Activated naive CD8-positive, alpha-beta T cell treated with anti-CD3 and anti-CD28 coated beads, Interleukin-2, amount 10 ng/mL, durations not matched to agents 7 days and 5 days (primary cell): ENCODE data around the gene GREM2. TPM values are rescaled to one million over a fixed set of nuclear protein-coding genes. Genes with fewer than 3 reads are reported as not detected.

Experiments
- ATAC-seq: fragments of 150-1000 bp; cut with Tn5 transposase; one replicate; pipeline ENCODE4 v1.10.0; 2021; ENCODE audit warnings: low read depth, moderate library complexity
- POLR2A ChIA-PET: fragments of 350-600 bp; sonication (Branson Sonifier 250); formaldehyde crosslinking; loops from one replicate; lab custom pipeline; 2021; ENCODE audit warnings: antibody characterized with exemption; lab: Charles Lee
- DNase-seq: peaks from one replicate; pipeline ENCODE4 v3.0.0; 2021
- H3K27ac Mint-ChIP-seq: one replicate; pipeline ENCODE4 v1.8.0; 2022; ENCODE audit warnings: mild to moderate bottlenecking, mixed read lengths
- H3K27me3 Mint-ChIP-seq: one replicate; pipeline ENCODE4 v1.8.0; 2022; ENCODE audit warnings: mild to moderate bottlenecking, moderate library complexity, mixed read lengths
- H3K36me3 Mint-ChIP-seq: one replicate; pipeline ENCODE4 v1.8.0; 2021; ENCODE audit warnings: mild to moderate bottlenecking, mixed read lengths
- H3K4me1 Mint-ChIP-seq: one replicate; pipeline ENCODE4 v1.8.0; 2021; ENCODE audit warnings: mixed read lengths
- H3K4me3 Mint-ChIP-seq: one replicate; pipeline ENCODE4 v1.8.0; 2022; ENCODE audit warnings: mild to moderate bottlenecking, moderate library complexity, mixed read lengths
- H3K9me3 Mint-ChIP-seq: one replicate; pipeline ENCODE4 v1.8.0; 2021; ENCODE audit warnings: mixed read lengths
- total RNA-seq, 2 experiments: library from RNA; stranded (reverse); gene quantifications; one replicate each; pipeline ENCODE4 v1.2.3, GENCODE V29; 2021

GREM2 gene
- total RNA-seq, 2 experiments from 2014 or later = not detected

DNA sequence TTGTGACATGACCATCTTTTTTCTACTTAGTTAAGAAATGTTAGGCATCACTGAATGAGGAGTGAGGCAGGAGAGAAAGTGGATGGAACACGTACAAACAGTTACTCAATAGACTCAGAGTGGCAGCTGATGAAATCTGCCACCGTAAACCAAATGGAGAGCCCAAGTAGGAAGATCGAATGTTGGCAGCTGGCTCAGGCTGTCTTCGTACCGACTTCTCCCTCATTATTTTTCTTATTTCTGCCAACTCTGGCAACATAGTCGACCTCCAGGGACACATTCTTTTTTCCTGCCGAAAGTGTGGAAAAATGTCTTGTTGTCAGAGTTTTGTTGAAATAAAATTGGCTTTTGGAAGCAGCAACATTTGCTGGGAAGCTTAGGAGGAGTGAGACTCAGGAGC lies 143.3 kb downstream of the GREM2 start:
- Mint-ChIP-seq H3K9me3 (no peaks in the 10 kb centered on the region), H3K27me3 (no peaks in the 10 kb centered on the region)

DNA sequence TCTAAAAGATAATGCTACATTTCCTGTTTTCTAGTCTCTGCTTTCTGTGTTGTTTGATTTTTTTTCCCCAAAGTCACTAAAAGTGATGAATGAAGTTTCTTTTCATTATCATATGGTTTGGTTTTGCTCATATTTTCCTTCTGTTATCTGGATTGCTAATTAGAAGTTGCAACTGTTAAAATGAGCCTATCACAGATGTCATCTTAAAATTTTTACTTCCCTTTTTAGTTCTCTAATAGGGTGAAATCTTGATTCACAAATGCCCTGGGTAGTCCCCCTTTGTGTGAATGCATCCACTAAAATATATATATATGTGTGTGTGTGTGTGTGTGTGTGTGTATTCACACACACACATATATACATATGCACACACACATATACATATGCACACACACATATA lies 144.1 kb downstream of the GREM2 start:
- H3K4me3 Mint-ChIP-seq = no peak overlapping the region
- DNase-seq (no peak), ATAC-seq (no peak)
- no peaks in the 10 kb centered on the region for H3K36me3 Mint-ChIP-seq
- no peak overlapping the region for H3K27ac Mint-ChIP-seq
- H3K4me1 Mint-ChIP-seq = peaks cover 2% of the 10 kb centered on the region
- H3K27me3 Mint-ChIP-seq = no peaks in the 10 kb centered on the region
- no peaks in the 10 kb centered on the region for H3K9me3 Mint-ChIP-seq
- POLR2A ChIA-PET = no interaction called here

More for the DNA sequence above, 143.3 kb downstream of the GREM2 start:
- POLR2A ChIA-PET = no interaction called here
- H3K4me3 Mint-ChIP-seq = no peak overlapping the region
- H3K27ac Mint-ChIP-seq = no peak overlapping the region
- H3K36me3 Mint-ChIP-seq = no peaks in the 10 kb centered on the region
- H3K4me1 Mint-ChIP-seq = peaks cover 2% of the 10 kb centered on the region
- DNase-seq = no peak
- ATAC-seq = no peak

DNA sequence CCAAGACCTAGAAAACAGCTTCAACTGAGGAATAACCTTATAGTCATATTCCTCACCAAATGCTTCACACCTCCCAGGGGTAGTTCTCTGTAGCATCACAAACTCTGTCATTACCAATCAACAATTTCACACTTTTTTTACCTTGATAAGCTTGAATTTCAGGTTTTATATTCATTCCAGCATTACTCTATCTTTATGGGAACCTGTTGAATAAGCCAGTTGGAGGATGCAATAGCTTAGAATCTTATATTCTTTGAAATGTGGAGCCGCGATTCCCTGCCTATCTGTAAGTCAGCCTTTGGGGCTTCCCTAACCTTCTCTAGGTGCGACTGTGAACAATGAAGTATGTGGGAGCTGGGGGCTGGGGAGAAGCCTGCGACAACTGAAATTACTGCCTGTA lies 145.4 kb downstream of the GREM2 start:
- Mint-ChIP-seq H3K36me3 (no peaks in the 10 kb centered on the region), H3K9me3 (no peaks in the 10 kb centered on the region), H3K27ac (no peak overlapping the region), H3K4me3 (no peak overlapping the region), H3K27me3 (no peaks in the 10 kb centered on the region), H3K4me1 (peaks cover 2% of the 10 kb centered on the region)
- POLR2A ChIA-PET = no interaction called here
- no peak for ATAC-seq
- no peak for DNase-seq

DNA sequence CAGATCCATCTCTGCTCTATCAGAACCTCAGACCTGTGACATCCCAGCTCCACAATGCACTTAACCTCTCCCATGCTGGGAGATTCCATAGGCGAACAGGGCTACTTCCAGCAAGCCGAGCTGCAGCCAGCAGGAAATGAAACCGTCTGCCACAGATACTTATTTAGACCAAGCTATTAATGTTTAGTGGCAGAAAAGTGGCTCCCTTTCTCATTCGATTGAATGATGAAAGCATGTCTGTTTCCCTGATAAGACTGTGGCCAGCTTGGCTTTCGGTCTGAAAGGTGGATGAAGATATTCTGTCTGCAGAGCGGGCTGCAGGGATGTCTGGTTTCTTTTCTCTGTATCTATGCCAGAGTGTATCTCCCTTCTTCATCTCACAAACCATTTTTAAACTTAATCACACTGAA lies 146.4 kb downstream of the GREM2 start:
- DNase-seq (no peak), ATAC-seq (no peak)
- POLR2A ChIA-PET = no interaction called here
- Mint-ChIP-seq H3K4me3 (no peak overlapping the region), H3K36me3 (no peaks in the 10 kb centered on the region), H3K9me3 (no peaks in the 10 kb centered on the region), H3K27ac (no peak overlapping the region), H3K4me1 (peaks cover 2% of the 10 kb centered on the region), H3K27me3 (no peaks in the 10 kb centered on the region)

DNA sequence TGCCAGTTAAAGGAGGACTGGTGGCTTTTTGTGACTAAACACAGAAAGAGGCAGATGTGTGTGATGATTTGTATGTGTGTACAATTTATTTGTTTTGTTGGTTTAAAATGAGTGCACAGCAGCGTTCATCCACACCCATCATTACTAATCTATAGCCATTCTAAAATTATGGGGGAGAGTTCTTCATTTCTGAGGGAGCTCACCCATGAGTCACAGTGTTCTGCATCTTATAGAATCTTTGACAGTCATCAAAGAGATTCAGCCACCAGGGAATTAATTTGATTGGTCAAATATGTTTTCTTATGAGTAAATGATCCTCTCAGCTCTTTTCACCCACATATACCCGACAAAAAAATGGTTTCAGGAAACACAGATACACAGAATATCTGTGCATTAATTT lies 147.9 kb downstream of the GREM2 start:
- H3K4me1 Mint-ChIP-seq = peaks cover 2% of the 10 kb centered on the region
- H3K4me3 Mint-ChIP-seq = no peak overlapping the region
- POLR2A ChIA-PET = no interaction called here
- ATAC-seq = no peak
- no peaks in the 10 kb centered on the region for H3K36me3 Mint-ChIP-seq
- DNase-seq = no peak
- H3K27me3 Mint-ChIP-seq = no peaks in the 10 kb centered on the region
- no peak overlapping the region for H3K27ac Mint-ChIP-seq
- no peaks in the 10 kb centered on the region for H3K9me3 Mint-ChIP-seq

DNA sequence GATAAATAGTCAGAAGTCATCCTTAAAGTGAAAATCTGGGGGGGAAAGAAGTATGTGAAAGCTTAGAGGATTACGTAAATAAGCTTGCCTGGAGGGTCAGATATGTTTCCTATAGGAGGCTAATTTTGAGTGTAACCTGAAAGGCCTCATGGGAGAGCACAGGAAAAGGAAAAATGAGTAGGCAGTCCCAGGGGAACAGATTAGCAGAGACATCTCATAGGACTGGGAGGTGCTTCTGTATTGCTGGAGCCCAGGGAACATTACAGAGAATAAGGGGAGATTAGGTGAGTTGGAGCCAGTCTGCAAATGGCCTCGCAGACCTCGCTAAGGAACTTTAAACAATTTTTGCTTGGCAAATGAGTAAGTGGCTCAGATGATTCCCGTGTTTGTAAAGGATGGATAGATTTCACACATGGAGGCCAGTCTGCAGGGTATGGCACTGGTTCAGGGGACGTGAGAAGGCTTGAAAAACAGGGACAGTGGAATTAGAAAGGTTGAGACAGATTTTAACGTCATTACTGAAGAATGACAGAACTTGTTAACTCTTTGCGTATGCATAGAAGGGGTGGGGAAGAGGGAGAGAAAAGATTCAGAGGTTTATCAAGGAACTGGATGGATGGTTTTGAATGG lies 149.1 kb downstream of the GREM2 start:
- no peak overlapping the region for H3K4me3 Mint-ChIP-seq
- H3K27me3 Mint-ChIP-seq = no peaks in the 10 kb centered on the region
- ATAC-seq (no peak), DNase-seq (no peak)
- no peaks in the 10 kb centered on the region for H3K36me3 Mint-ChIP-seq
- POLR2A ChIA-PET = no interaction called here
- H3K27ac Mint-ChIP-seq = no peak overlapping the region
- no peaks in the 10 kb centered on the region for H3K9me3 Mint-ChIP-seq
- peaks cover 2% of the 10 kb centered on the region for H3K4me1 Mint-ChIP-seq

DNA sequence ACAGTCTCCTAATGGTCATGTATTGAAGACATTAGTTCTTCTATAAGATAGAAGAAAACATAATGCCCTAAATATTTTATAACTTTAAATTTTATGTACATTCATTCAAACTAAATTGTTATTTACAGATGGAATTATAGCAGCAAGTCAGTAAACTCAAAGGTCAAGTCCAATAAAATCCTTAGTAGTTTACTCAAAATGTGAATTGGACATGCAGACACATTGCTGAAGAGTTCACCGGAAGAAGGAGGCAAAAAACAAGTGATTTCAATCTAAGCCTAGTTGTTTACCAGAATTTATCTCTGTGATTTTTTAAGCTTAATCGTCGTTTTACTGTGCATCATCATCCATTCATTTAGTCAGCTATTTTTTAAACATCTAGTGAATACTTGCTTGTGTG lies 149.7 kb downstream of the GREM2 start:
- Mint-ChIP-seq H3K4me1 (peaks cover 2% of the 10 kb centered on the region), H3K27ac (no peak overlapping the region), H3K36me3 (no peaks in the 10 kb centered on the region), H3K9me3 (no peaks in the 10 kb centered on the region), H3K27me3 (no peaks in the 10 kb centered on the region), H3K4me3 (no peak overlapping the region)
- ATAC-seq (no peak), DNase-seq (no peak)
- POLR2A ChIA-PET = no interaction called here

DNA sequence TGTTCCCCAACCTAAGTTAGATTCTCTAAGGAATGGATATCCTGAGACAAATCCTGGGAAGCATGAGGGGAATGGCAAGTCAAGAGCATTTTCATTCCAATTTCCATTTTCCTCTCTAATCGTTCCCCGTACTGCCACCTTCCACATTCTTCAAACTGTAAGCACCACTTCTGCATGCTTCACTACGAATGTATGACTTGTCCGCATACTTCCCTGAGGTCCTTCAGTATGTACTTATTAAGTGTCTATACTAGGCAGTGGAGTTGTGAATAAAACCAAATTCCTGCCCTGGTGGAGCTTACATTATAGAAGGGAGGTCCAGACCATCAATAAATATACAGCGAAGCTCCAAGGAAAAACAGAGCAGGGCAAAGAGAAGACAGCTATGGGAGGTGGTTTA lies 154.8 kb downstream of the GREM2 start:
- no peaks in the 10 kb centered on the region for H3K27me3 Mint-ChIP-seq
- no peaks in the 10 kb centered on the region for H3K4me1 Mint-ChIP-seq
- no peaks in the 10 kb centered on the region for H3K36me3 Mint-ChIP-seq
- no peak overlapping the region for H3K4me3 Mint-ChIP-seq
- no peak for ATAC-seq
- no peak for DNase-seq
- H3K9me3 Mint-ChIP-seq = no peaks in the 10 kb centered on the region
- POLR2A ChIA-PET = no interaction called here
- H3K27ac Mint-ChIP-seq = no peak overlapping the region

DNA sequence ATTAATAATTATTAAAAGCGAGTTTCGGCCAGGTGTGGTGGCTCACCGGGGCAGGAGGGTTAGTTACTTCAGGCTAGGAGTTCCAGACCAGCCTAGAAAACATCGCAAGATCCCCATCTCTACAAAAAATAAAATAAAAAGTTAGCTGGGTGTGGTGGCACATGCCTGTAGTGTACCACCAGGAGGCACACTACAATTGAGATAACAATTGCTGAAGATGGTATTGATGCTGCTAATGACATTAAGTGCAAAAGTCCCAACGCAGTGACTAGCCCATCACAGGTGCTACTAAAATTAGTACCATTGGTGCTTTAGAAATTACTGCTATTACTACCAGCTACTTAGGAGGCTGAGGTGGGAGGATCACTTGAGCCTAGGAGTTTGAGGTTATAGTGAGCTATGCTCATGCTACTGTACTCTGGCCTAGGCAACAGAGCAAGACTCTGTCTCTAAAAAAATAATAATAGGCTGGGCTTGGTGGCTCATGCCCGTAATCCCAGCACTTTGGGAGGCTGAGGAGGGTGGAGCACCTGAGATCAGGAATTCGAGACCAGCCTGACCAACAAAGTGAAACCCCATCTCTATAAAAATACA lies 156.6 kb downstream of the GREM2 start:
- Mint-ChIP-seq H3K4me1 (no peaks in the 10 kb centered on the region), H3K36me3 (no peaks in the 10 kb centered on the region), H3K4me3 (no peak overlapping the region), H3K27ac (no peak overlapping the region), H3K9me3 (no peaks in the 10 kb centered on the region), H3K27me3 (peaks cover 2% of the 10 kb centered on the region)
- no peak for DNase-seq
- POLR2A ChIA-PET = no interaction called here
- ATAC-seq = no peak

DNA sequence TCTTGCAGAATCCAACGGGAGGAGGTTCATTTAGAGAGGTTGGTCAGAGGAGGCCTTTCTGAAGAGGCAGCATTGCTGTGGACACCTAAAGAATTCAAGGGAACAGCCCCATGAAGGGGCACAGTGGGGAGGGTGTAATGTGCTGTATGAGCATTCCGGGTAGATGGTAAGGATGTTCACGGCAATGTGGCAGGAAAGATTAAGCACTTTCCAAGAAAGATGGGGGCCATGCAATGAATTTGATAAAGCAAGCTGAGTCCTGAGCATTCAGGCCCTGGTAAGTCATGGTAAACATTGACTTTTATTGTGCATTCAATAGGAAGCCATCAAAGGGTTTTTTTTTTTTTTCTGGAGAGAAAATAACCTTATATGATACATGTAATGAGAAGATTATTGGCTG lies 166.6 kb downstream of the GREM2 start:
- H3K27me3 Mint-ChIP-seq = peaks cover 2% of the 10 kb centered on the region

DNA sequence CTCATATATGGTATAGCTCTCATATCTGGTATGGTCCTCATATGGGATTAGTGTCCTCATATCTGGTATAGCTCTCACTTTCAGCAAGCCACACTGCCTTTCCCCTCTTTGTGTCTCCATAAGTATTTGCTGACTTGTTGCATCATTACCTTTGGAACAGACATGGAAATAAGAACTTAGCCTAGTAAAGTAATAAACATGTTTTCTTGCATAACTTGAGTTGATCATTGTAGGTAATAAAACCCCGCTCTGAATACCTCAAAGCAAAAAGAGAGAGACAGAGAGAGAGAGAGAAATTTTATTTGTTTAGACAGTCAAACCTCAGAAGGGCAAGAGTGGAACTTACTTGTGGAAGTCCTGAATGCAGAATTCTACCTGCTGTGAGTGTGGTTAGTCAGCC lies 170.3 kb downstream of the GREM2 start:
- DNase-seq (no peak), ATAC-seq (no peak)
- H3K36me3 Mint-ChIP-seq = no peaks in the 10 kb centered on the region
- POLR2A ChIA-PET = no interaction called here
- peaks cover 2% of the 10 kb centered on the region for H3K27me3 Mint-ChIP-seq
- H3K4me3 Mint-ChIP-seq = no peak overlapping the region
- no peaks in the 10 kb centered on the region for H3K9me3 Mint-ChIP-seq
- H3K27ac Mint-ChIP-seq = no peak overlapping the region
- H3K4me1 Mint-ChIP-seq = no peaks in the 10 kb centered on the region

More for the DNA sequence above, 166.6 kb downstream of the GREM2 start:
- ATAC-seq = no peak
- Mint-ChIP-seq H3K4me1 (no peaks in the 10 kb centered on the region), H3K27ac (no peak overlapping the region), H3K4me3 (no peak overlapping the region), H3K9me3 (no peaks in the 10 kb centered on the region), H3K36me3 (no peaks in the 10 kb centered on the region)
- POLR2A ChIA-PET = no interaction called here
- DNase-seq = no peak
